ENCODE data around the gene NOTCH2NLA. TPM values are rescaled to one million over a fixed set of nuclear protein-coding genes. Genes with fewer than 3 reads are reported as not detected.
"Not testable (repeated sequence)": the region's sequence is repeated elsewhere in the genome, so short reads cannot be mapped to it uniquely, and the experiment has no call there.

Gene NOTCH2NLA
- polyA plus RNA-seq, 12 donors = 17.5 to 30.8 (median 25.3) TPM; not detected in 1

DNA sequence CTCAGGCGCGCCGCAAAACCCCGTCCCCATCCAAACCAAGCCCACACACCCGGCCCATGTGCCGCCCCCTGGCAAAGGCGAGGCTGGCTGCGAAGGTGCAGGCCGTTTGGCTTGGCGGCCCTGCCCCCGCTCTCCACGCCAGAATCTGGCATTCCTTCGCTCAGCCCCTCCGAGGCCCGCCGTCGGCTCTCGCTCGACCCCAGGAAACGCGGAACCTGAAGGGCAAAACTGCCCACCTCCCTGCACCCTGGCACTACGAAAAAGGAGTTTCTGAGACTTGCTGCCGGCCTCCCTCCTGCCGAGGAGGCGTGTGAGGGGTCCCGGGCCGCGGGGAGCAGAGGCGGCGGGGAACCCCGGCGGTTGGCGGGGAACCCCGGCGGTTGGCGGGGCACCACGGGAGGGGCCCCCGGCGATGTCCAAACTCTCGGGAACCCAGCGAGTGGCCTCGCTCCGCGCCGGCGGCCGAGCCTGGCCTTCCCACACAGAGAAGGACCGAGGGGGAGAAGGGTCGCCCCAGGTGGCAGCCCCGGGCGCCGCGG lies 608 bp downstream of the NOTCH2NLA start:
- DNase-seq = not testable (repeated sequence)

DNA sequence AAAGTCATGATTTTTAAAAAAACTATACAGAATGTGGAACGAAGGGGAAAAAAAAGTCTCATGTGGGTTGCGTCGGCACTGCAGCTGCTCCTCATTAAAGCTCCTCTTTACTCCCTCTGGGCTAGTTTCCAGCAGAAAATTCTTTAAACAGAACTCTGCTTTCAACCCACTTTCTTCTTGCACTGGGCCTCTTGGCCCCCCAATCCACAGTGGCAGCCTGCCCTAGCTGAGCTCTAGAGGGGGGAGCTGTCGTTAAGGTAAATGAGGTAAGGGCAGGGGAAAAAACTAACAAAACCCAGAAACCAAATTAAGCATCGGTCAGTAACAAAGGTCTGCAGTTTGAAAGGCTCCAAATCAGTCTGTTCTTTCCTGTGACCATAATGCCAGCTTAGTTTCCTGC lies 54.3 kb downstream of the NOTCH2NLA start:
- not testable (repeated sequence) for DNase-seq

GRCh38 chr1:146167740-146168139 lies 61.1 kb downstream of the NOTCH2NLA start:
- not testable (repeated sequence) for DNase-seq

GRCh38 chr1:146167273-146167672 lies 61.5 kb downstream of the NOTCH2NLA start:
- not testable (repeated sequence) for DNase-seq

DNA sequence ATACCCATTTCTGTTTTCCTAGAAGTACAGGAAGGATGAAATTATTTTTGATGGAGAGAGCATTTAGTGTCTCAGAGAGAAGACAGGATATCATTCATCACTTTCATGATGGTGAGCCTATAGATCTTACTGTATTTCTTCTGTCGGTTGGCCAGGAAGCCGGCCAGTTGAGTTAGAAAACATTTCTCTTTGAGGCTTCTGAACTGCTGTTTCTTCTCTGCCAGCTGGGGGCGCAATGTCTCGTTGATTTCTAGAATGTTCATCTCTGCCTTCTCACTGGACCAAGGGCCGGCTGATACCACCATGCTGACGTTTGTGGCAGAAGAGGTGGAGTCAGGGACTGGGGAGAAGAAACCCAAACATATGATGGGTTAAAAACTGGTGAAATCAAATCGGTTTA lies 84.4 kb downstream of the NOTCH2NLA start, which contains the start of gene NBPF10:
NBPF10 (minus strand) TSS at position 340 of the 400 bp plus-strand sequence; CDS start at position 305, 35 bp downstream.
- not testable (repeated sequence) for DNase-seq

Other genes with a start within 250 kb of the NOTCH2NLA start
- 100 to 1,000 TPM in 11 of 12 donors, not detected in 1; 241 to 361 (median 276) TPM for gene TXNIP, start 232.4 kb downstream of the NOTCH2NLA start, polyA plus RNA-seq (ENCODE audit: insufficient read length in 12 of 12)
- 100 to 1,000 TPM in 10 of 12 donors, 10 to 100 TPM in 1, not detected in 1; 56.1 to 322 (median 225) TPM for gene HJV, start 207.3 kb downstream of the NOTCH2NLA start, polyA plus RNA-seq (ENCODE audit: insufficient read length in 12 of 12)
- gene NBPF10, start 84.2 kb downstream of the NOTCH2NLA start, polyA plus RNA-seq (ENCODE audit: insufficient read length in 12 of 12) = 1 to 10 TPM in 10 of 12 donors, not detected in 2; 1.1 to 2.2 (median 1.8) TPM

All from muscle of arm (tissue), 12 donors.